PC-9 (cell line): ENCODE measurements around the gene C3AR1. TPM values are rescaled to one million over a fixed set of nuclear protein-coding genes. Genes with fewer than 3 reads are reported as not detected.
A peak's percentile ranks its signal among the peaks of the same experiment; 100 is the strongest.
"Not testable (repeated sequence)": the region's sequence is repeated elsewhere in the genome, so short reads cannot be mapped to it uniquely, and the experiment has no call there.

Source experiments
- Bru-seq: library from RNA; stranded (reverse); fragments of 400-500 nt; gene quantifications from one replicate; lab custom pipeline; 2021; lab: Mats Ljungman, UMichigan
- BruChase-seq, 2 experiments: library from RNA; stranded (reverse); fragments of 400-500 nt; gene quantifications; one replicate each; lab custom pipeline; 2021; lab: Mats Ljungman, UMichigan
- BruUV-seq: library from RNA; stranded (reverse); fragments of 400-500 nt; replicated peaks from 2 replicates; lab custom pipeline; 2021; lab: Mats Ljungman, UMichigan
- CTCF ChIA-PET: fragments of 300-600 bp; sonication (Branson Sonifier 250); formaldehyde crosslinking; loops from one replicate; lab custom pipeline; 2022; ENCODE audit warnings: antibody characterized with exemption; lab: Charles Lee
- POLR2A ChIA-PET: fragments of 300-600 bp; sonication (Branson Sonifier 250); formaldehyde crosslinking; loops from one replicate; lab custom pipeline; 2022; ENCODE audit warnings: antibody characterized with exemption; ENCODE audit not compliant: unreplicated experiment; lab: Charles Lee
- DNase-seq, 2 experiments: peaks; one replicate each; pipeline versions ENCODE4 v3.0.0 to v3.0.0-alpha.2; 2015 to 2022; ENCODE audit warnings: mixed read lengths in 1 of 2
- H2AFZ ChIP-seq: fragments of 200-600 bp; sonication (generic); 2 replicates; pipeline ENCODE4 v1.8.1; 2017; ENCODE audit warnings: antibody characterized with exemption
- H3F3A ChIP-seq: fragments of 200-600 bp; sonication (generic); 2 replicates; pipeline ENCODE4 v1.8.1; 2017; ENCODE audit warnings: antibody characterized with exemption, mild to moderate bottlenecking, low read depth; ENCODE audit not compliant: insufficient read depth
- H3K27ac ChIP-seq: fragments of 200-600 bp; sonication (generic); 2 replicates; pipeline ENCODE4 v1.6.1; 2016; ENCODE audit warnings: mixed run types
- H3K27me3 ChIP-seq: fragments of 200-600 bp; sonication (generic); 2 replicates; pipeline ENCODE4 v1.6.1; 2016; ENCODE audit warnings: low read depth, mixed run types; ENCODE audit not compliant: insufficient read depth
- H3K36me3 ChIP-seq: fragments of 200-600 bp; sonication (generic); 2 replicates; pipeline ENCODE4 v1.6.1; 2016; ENCODE audit warnings: low read depth, mixed run types
- H3K4me1 ChIP-seq: fragments of 200-600 bp; sonication (generic); replicated peaks from 2 replicates; pipeline ENCODE4 v1.6.1; 2016; ENCODE audit warnings: mixed run types; ENCODE audit not compliant: insufficient read depth
- H3K4me2 ChIP-seq: fragments of 200-600 bp; sonication (generic); 2 replicates; pipeline ENCODE4 v1.6.1; 2017; ENCODE audit warnings: mixed run types
- H3K4me3 ChIP-seq: fragments of 200-600 bp; sonication (generic); 2 replicates; pipeline ENCODE4 v1.6.1; 2016; ENCODE audit warnings: mixed run types
- H3K79me2 ChIP-seq: fragments of 200-600 bp; sonication (generic); 2 replicates; pipeline ENCODE4 v1.6.1; 2017; ENCODE audit warnings: low read depth, mixed run types
- H3K9me2 ChIP-seq: fragments of 200-600 bp; sonication (generic); 2 replicates; pipeline ENCODE4 v1.8.1; 2017; ENCODE audit warnings: mild to moderate bottlenecking; ENCODE audit not compliant: insufficient read depth
- H3K9me3 ChIP-seq: fragments of 200-600 bp; sonication (generic); 2 replicates; pipeline ENCODE4 v1.8.1; 2016; ENCODE audit warnings: low read depth; ENCODE audit not compliant: insufficient read depth
- H4K20me1 ChIP-seq: fragments of 200-600 bp; sonication (generic); 2 replicates; pipeline ENCODE4 v1.8.1; 2017; ENCODE audit not compliant: insufficient read depth
- CTCF ChIP-seq: fragments of 200-600 bp; sonication (generic); conservative IDR thresholded peaks from 2 replicates; pipeline ENCODE4 v1.6.1; 2017; ENCODE audit warnings: mixed run types, antibody characterized with exemption, mild to moderate bottlenecking, moderate library complexity
- EZH2 ChIP-seq: fragments of 200-600 bp; sonication (generic); IDR thresholded peaks from 2 replicates; pipeline ENCODE4 v1.8.0; 2017; ENCODE audit warnings: antibody characterized with exemption, low read depth
- intact Hi-C: fragments of 100-400 bp; cut with micrococcal nuclease; formaldehyde crosslinking; loops from one replicate; pipeline ENCODE4 v1.10.0; 2022; ENCODE audit not compliant: unreplicated experiment
- long read RNA-seq: library from polyadenylated mRNA; stranded (forward); transcript quantifications from one replicate; pipeline ENCODE4 v2.0.0, GENCODE V29; 2022
- total RNA-seq: library from RNA; stranded (reverse); gene quantifications from 2 replicates; pipeline ENCODE4 v1.2.3, GENCODE V29; 2021

C3AR1 gene
- total RNA-seq (not detected in 2 replicates), Bru-seq, nascent RNA (not detected), BruChase-seq, experiment 1, labeled RNA remaining after a 2-hour chase (percentile 7 among the genes with signal in this experiment), BruChase-seq, experiment 2, labeled RNA remaining after a 6-hour chase (percentile 18 among the genes with signal in this experiment)
- long read RNA-seq: 0 reads

- ChIA-PET CTCF (interaction anchor here (0.5 kb wide), 1 partner anchor 159 kb away, joined by 3 read pairs; no protein-coding TSS in a partner anchor), POLR2A (no interaction called here)
- no peak for DNase-seq
- intact Hi-C loops: no loop called here
- H3K79me2 ChIP-seq: no peaks in the 10 kb centered on the region
- no peaks in the 10 kb centered on the region for H3K9me2 ChIP-seq
- no peak within 1 kb of the TSS for H3K4me2 ChIP-seq
- H3K27me3 ChIP-seq: no peaks in the 10 kb centered on the region
- no peaks in the 10 kb centered on the region for H4K20me1 ChIP-seq
- H3K36me3 ChIP-seq: no peaks in the 10 kb centered on the region
- no TSS peak for BruUV-seq
- no peak within 1 kb of the TSS for H3K4me3 ChIP-seq
- no peaks in the 10 kb centered on the region for H3K9me3 ChIP-seq
- no peak for TF ChIP-seq CTCF
- no peak for TF ChIP-seq EZH2
- no peak within 1 kb of the TSS; the same call in 1 of the 2 replicates for H2AFZ ChIP-seq
- H3F3A ChIP-seq: no peaks in the 10 kb centered on the region
- 0 out of 2 replicates have a peak, but pooled peaks cover 7% of the 10 kb centered on the region for H3K4me1 ChIP-seq
- H3K27ac ChIP-seq: no peak within 1 kb of the TSS
These were observed at the start of gene C3AR1 for GRCh38 chr12:8065991-8066594. C3AR1 (minus strand) TSS chr12:8066359; CDS start chr12:8060185, 6,174 bp downstream.

- H3K4me3 ChIP-seq, H4K20me1 ChIP-seq, CTCF ChIA-PET, H3K79me2 ChIP-seq, BruUV-seq, H3K9me2 ChIP-seq, H3F3A ChIP-seq, H3K27me3 ChIP-seq, H3K4me1 ChIP-seq, H2AFZ ChIP-seq, DNase-seq, H3K36me3 ChIP-seq, POLR2A ChIA-PET, intact Hi-C loops, H3K9me3 ChIP-seq, H3K27ac ChIP-seq, H3K4me2 ChIP-seq: not testable (repeated sequence)
These were observed 47.0 kb upstream of the C3AR1 start for GRCh38 chr12:8113117-8113516.

GRCh38 chr12:8108808-8109398 is 42.7 kb upstream of the C3AR1 start:
- TF ChIP-seq EZH2 (no peak), CTCF (peak; percentile 99)
- POLR2A ChIA-PET: interaction anchor here (0.7 kb wide), 1 partner anchor 143 kb away, joined by 5 read pairs; no protein-coding TSS in a partner anchor
- Histone ChIP-seq H3K4me3 (no peak overlapping the region), H3K36me3 (no peaks in the 10 kb centered on the region), H4K20me1 (no peaks in the 10 kb centered on the region), H3K27me3 (no peaks in the 10 kb centered on the region), H3F3A (no peaks in the 10 kb centered on the region), H3K9me2 (no peaks in the 10 kb centered on the region), H3K27ac (no peak overlapping the region), H3K4me1 (no peaks in the 10 kb centered on the region), H3K4me2 (peak overlapping the region; percentile 54), H2AFZ (peak overlapping the region; percentile 67), H3K79me2 (no peaks in the 10 kb centered on the region), H3K9me3 (no peaks in the 10 kb centered on the region)
- intact Hi-C loops: loop anchor here (1.0 to 10.0 kb wide), 4 partner anchors 73 to 464 kb away; no protein-coding TSS in a partner anchor
- DNase-seq: peak; percentile 75 to 78
- CTCF ChIA-PET: interaction anchor here (0.8 kb wide), 1 partner anchor 128 kb away, joined by 3 read pairs; no protein-coding TSS in a partner anchor
- no TSS peak for BruUV-seq
